Measurements from ENCODE around the gene OR10X1.

DNA sequence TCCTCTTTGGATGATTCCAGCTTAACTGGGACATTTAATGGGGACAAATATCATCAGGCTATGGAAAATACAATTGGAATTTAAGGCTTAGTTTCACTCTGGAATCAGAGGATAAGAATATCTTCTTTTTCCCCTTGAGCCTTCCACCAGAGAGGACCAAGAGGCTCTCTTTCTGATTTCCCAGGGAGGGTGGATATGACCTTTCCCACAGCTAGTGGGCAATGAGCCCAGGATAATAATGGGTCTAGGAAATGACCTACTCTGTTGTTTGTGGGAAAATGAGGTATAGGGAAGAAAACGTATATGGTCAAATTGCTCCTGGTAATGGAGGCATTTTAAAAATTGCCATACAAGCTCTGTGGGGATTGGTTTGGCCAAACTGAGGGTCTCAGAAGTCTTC, 27.4 kb downstream of the OR10X1 start:
- TF ChIP-seq, protein P1, sequence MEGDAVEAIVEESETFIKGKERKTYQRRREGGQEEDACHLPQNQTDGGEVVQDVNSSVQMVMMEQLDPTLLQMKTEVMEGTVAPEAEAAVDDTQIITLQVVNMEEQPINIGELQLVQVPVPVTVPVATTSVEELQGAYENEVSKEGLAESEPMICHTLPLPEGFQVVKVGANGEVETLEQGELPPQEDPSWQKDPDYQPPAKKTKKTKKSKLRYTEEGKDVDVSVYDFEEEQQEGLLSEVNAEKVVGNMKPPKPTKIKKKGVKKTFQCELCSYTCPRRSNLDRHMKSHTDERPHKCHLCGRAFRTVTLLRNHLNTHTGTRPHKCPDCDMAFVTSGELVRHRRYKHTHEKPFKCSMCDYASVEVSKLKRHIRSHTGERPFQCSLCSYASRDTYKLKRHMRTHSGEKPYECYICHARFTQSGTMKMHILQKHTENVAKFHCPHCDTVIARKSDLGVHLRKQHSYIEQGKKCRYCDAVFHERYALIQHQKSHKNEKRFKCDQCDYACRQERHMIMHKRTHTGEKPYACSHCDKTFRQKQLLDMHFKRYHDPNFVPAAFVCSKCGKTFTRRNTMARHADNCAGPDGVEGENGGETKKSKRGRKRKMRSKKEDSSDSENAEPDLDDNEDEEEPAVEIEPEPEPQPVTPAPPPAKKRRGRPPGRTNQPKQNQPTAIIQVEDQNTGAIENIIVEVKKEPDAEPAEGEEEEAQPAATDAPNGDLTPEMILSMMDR (IDR thresholded peaks at IDR 0.05) = no peak
- TF ChIP-seq POLR2A (IDR thresholded peaks at IDR 0.05) = no peak
